Measurements from ENCODE around the gene SDR39U1.

The SDR39U1 gene

GRCh38 chr14:24431569-24432258, 10.9 kb downstream of the SDR39U1 start:
- TF ChIP-seq, protein P1, sequence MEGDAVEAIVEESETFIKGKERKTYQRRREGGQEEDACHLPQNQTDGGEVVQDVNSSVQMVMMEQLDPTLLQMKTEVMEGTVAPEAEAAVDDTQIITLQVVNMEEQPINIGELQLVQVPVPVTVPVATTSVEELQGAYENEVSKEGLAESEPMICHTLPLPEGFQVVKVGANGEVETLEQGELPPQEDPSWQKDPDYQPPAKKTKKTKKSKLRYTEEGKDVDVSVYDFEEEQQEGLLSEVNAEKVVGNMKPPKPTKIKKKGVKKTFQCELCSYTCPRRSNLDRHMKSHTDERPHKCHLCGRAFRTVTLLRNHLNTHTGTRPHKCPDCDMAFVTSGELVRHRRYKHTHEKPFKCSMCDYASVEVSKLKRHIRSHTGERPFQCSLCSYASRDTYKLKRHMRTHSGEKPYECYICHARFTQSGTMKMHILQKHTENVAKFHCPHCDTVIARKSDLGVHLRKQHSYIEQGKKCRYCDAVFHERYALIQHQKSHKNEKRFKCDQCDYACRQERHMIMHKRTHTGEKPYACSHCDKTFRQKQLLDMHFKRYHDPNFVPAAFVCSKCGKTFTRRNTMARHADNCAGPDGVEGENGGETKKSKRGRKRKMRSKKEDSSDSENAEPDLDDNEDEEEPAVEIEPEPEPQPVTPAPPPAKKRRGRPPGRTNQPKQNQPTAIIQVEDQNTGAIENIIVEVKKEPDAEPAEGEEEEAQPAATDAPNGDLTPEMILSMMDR (IDR thresholded peaks at IDR 0.05; ENCODE audit: borderline replicate concordance, insufficient read depth, low read depth, low read length) = peak; percentile 98
- H3K4me3 ChIP-seq (ENCODE audit: low read depth, low read length) = peak overlapping the region; percentile 69

GRCh38 chr14:24430682-24431568, 11.7 kb downstream of the SDR39U1 start:
- TF ChIP-seq, protein P1 (IDR thresholded peaks at IDR 0.05; ENCODE audit: borderline replicate concordance, insufficient read depth, low read depth, low read length) = no peak

DNA sequence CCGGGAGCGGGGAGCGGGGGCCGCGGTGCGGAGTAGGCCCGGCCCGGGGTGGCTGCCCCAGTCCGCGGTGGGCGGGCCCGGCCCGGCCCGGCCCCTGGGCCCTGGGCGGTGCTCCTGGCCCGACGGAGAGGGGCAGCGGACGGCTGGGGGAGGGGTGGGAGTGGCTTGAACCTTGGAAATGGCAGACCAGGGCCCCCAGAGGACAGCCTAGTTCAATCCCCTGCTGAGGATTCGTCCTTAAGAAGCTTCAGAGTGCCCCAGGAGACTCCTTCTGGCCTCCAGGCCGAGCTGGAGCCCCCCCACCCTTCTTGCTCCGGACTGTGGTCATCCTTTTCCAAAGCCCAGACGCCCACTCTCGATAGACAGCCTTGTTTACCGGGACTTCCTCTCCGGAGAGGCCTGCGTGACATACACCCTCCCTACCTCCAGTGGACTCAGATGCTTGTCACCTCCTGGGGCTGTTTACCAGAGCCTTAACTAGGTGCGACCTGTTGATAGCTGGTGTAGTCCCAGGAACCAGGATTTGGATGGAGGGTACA, 12.4 kb downstream of the SDR39U1 start:
- peak overlapping the region; percentile 69 for H3K4me3 ChIP-seq (ENCODE audit: low read depth, low read length)
- TF ChIP-seq, protein P1 (IDR thresholded peaks at IDR 0.05; ENCODE audit: borderline replicate concordance, insufficient read depth, low read depth, low read length) = no peak

More at GRCh38 chr14:24430682-24431568, 11.7 kb downstream of the SDR39U1 start:
- peak overlapping the region; percentile 69 for H3K4me3 ChIP-seq (ENCODE audit: low read depth, low read length)

DNA sequence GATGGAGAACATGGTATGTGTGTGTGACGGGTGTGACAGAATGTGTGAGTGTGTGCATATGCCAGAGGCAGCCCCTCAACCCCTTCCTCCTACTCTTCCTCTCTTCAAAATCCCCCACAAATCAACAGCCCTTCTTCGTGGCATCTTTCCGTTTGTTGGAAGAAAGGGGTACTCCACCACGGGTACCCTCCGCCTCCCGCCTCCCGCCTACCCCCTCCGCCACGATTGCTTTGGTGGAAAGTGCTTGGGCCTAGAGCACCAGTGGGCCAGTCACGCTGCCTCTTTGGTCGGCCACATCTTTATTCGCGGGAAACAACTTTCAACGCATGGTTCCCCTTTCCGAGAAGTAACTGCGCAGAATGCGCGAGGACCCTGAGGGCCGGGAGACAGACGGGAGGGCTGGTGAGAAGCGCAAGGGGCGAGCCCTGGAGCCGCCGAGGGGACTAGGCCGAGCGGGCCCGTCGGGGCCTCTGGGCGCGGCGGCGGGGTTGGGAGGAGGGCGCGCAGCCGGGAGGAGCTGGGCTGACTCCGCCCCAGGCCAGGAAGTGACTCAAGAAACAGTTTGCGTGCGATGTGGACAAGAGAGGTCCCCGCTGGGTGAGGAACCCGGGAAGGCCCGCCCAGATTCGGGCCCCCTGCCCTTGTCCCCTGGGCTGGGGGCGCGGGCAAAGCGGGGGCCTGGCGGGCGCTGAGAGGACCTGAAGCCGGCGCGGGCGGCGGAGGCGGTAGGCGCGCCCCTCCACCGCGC, 13.0 kb downstream of the SDR39U1 start, which contains the start of the genes CBLN3 and KHNYN:
TSS of gene CBLN3 (minus strand) at position 274 of the 748 bp plus-strand sequence. CDS start 614 bp downstream, outside the sequence.
TSS of gene KHNYN (plus strand) at position 560 of the 748 bp plus-strand sequence. CDS start 777 bp downstream, outside the sequence.
- H3K4me3 ChIP-seq (ENCODE audit: low read depth, low read length) = peak within 1 kb of the TSS; percentile 69
- TF ChIP-seq, protein P1 (IDR thresholded peaks at IDR 0.05; ENCODE audit: borderline replicate concordance, insufficient read depth, low read depth, low read length) = no peak

DNA sequence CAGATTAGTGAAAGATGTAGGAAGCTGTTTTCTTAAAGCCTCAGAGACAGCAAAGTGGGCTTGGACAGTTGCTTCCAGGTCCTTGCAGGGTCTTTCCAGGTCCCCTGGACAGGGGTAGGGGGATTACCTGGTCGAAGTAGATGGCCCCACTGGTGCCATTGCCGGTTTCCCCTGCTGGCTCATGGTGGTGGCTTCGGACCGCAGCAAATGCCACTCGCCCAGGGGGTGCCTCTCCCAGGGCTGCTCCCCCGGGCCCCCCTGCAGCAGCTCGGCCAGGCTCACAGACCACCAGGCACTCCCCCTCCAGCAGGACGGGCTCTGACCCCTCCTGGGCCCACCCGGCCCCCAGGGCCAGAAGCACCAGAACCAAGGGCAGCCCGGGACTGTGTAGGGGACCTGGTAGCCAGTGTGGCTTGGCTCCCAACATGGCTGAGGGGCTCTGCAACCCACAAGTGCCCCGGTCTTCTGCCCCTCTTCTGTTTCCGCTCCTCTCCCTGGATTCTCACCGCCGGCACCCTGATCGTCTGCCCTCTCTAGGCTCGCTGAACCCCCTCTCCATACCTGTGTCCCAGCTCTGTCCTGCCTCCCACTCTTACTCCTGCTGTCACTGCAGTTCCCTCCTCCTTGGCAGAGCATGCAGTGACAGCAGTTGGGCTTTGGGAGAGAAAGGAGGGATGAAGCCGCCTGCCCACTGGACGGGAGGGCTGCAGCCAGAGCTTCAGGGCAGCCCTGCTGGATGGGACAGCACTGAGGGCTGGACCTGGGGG, 13.8 kb downstream of the SDR39U1 start:
- TF ChIP-seq, protein P1 (IDR thresholded peaks at IDR 0.05; ENCODE audit: borderline replicate concordance, insufficient read depth, low read depth, low read length) = no peak
- no peak overlapping the region for H3K4me3 ChIP-seq (ENCODE audit: low read depth, low read length)

Data from GM12875 (cell line).